Naive B cell (primary cell): Measurements from ENCODE around the gene ARF5. TPM values are rescaled to one million over a fixed set of nuclear protein-coding genes. Genes with fewer than 3 reads are reported as not detected.

ENCODE experiments used
- ATAC-seq, 2 donors: fragments of 150-1000 bp; cut with Tn5 transposase; 2 replicates each; pipeline ENCODE4 v1.10.0; 2021; ENCODE audit warnings: low read depth in 2 of 2, mild to moderate bottlenecking in 2 of 2, moderate library complexity in 2 of 2
- DNase-seq: peaks from one replicate; pipeline ENCODE4 v3.0.0; 2022
- H3K27ac Mint-ChIP-seq, 6 donors: one replicate each; pipeline ENCODE4 v1.8.0; 2020 to 2022; ENCODE audit warnings: mild to moderate bottlenecking in 6 of 6, mixed read lengths in 6 of 6, moderate library complexity in 5 of 6, inconsistent platforms in 2 of 6
- H3K27me3 Mint-ChIP-seq, 3 donors: one replicate each; pipeline ENCODE4 v1.8.0; 2021 to 2022; ENCODE audit warnings: mixed read lengths in 3 of 3, mild to moderate bottlenecking in 1 of 3
- H3K36me3 Mint-ChIP-seq, 2 donors: one replicate each; pipeline ENCODE4 v1.8.0; 2020 to 2022; ENCODE audit warnings: mixed read lengths in 2 of 2, inconsistent platforms in 1 of 2, mild to moderate bottlenecking in 1 of 2
- H3K4me1 Mint-ChIP-seq, 3 donors: one replicate each; pipeline ENCODE4 v1.8.0; 2020 to 2022; ENCODE audit warnings: mixed read lengths in 3 of 3, inconsistent platforms in 1 of 3, mild to moderate bottlenecking in 1 of 3, moderate library complexity in 1 of 3
- H3K4me3 Mint-ChIP-seq, 8 donors: one replicate each; pipeline ENCODE4 v1.8.0; 2020 to 2022; ENCODE audit warnings: mild to moderate bottlenecking in 8 of 8, mixed read lengths in 8 of 8, moderate library complexity in 8 of 8, inconsistent platforms in 2 of 8
- H3K9me3 Mint-ChIP-seq, 7 donors: one replicate each; pipeline ENCODE4 v1.8.0; 2020 to 2022; ENCODE audit warnings: mixed read lengths in 7 of 7, mild to moderate bottlenecking in 5 of 7, inconsistent platforms in 2 of 7, moderate library complexity in 1 of 7
- polyA plus RNA-seq, 6 donors: library from polyadenylated mRNA; unstranded; fragments of 300-500 nt; fragmentation: Illumina TruSeq; gene quantifications; one replicate each; pipeline ENCODE4 v1.2.3, GENCODE V29; 2021; ENCODE audit warnings: low read depth in 6 of 6

The ARF5 gene
- polyA plus RNA-seq, 6 donors from 2014 or later: 126 to 152 (median 146) TPM

DNA sequence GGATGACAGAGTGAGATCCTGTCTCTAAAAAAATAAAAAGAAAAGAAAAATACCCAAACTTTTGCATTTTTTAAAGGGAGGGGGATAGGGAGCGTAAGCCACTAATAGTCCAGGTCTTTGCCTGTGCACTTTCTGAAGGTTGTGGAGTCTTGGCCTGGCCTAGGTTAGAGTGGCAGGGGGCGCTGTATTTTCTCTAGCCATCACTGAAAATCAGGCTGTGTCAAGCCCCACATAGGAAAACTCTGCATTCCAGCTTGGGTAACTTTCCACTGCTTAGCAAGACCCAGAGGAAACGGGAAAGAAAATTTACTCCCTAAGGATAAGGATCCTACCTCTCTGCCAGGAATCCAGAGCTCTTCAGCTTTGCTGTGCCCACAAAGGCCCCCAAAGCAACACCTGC is 40.2 kb downstream of the ARF5 start:
- Mint-ChIP-seq H3K36me3 (no peaks in the 10 kb centered on the region), H3K4me3 (no peak overlapping the region), H3K4me1 (peaks cover 0 to 7% (median 5%) of the 10 kb centered on the region in 3 donors), H3K27me3 (peaks cover 27 to 50% (median 32%) of the 10 kb centered on the region in 3 donors), H3K9me3 (peaks cover 0 to 7% (median 0%) of the 10 kb centered on the region in 7 donors), H3K27ac (no peak overlapping the region)
- ATAC-seq (no peak), DNase-seq (no peak)

DNA sequence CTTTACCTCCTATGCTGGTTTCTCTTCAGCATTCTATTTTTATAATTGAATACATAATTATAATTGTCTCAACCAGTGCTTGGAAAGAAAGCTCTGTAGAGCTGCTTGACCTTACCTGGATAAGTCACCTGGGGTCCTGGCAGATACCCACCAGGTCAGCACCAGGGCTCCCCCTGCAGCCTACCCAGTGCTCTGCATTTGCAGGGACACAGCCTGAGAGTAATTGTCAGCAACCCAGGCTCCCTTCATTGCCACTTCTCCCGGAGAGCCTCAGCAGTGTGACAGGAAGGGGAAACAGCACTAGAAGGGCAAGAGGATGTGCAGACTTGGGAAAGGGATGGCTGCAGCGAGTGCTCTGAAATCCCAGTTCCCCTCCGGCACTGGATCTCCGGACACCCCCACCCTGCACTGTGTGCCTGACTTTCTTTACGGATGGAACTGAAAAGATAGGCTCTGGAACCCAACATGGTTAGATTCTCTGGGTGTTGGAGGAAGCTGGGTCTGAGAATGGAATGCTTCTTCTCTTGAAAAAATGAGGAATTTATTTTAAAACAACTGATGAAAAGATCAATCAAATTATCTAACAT is 41.1 kb downstream of the ARF5 start:
- peaks cover 29 to 59% (median 29%) of the 10 kb centered on the region in 3 donors for H3K27me3 Mint-ChIP-seq
- H3K36me3 Mint-ChIP-seq: no peaks in the 10 kb centered on the region
- H3K9me3 Mint-ChIP-seq: peaks cover 0 to 9% (median 0%) of the 10 kb centered on the region in 7 donors
- no peak overlapping the region for H3K27ac Mint-ChIP-seq
- H3K4me1 Mint-ChIP-seq: peaks cover 0 to 7% (median 5%) of the 10 kb centered on the region in 3 donors
- ATAC-seq: peak; percentile 42 to 60
- DNase-seq: peak; percentile 19
- H3K4me3 Mint-ChIP-seq: peak overlapping the region in 2 of 8 donors; percentile 30 to 37

DNA sequence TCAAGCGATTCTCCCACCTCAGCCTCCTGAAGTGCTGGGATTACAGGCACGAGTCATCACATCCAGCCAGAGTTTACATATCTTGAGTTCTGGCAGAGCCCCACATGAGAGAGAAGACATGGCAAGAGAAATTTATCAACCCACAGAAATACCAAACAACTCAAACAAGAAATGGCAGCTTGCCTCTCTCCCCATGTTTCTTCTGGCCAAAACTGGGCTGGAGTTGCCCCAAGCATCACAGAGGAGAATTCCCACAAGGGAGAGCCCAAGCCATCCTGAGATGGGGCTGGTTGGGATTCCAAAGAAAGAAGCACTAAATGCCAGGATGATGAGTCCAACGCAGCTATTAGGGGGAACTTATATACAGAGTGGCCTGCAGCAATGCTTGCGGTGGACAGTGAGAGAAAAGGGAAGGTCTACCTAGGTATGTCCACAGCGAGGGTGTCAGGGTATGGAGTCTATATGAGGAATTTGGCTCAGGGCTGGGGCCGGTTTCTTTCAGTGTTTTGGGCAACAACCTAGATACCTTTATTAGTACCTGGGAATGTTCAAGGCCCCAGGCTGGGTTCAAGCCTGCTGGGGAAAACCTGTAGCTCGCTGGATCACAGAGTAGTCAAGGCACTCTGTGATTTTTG is 44.2 kb downstream of the ARF5 start:
- DNase-seq (no peak), ATAC-seq (no peak)
- Mint-ChIP-seq H3K9me3 (peaks cover 0 to 9% (median 0%) of the 10 kb centered on the region in 7 donors), H3K36me3 (no peaks in the 10 kb centered on the region), H3K27me3 (peaks cover 33 to 64% (median 35%) of the 10 kb centered on the region in 3 donors), H3K4me1 (peaks cover 0 to 7% (median 5%) of the 10 kb centered on the region in 3 donors), H3K4me3 (no peak overlapping the region), H3K27ac (peak overlapping the region in 1 of 6 donors; percentile 64)

DNA sequence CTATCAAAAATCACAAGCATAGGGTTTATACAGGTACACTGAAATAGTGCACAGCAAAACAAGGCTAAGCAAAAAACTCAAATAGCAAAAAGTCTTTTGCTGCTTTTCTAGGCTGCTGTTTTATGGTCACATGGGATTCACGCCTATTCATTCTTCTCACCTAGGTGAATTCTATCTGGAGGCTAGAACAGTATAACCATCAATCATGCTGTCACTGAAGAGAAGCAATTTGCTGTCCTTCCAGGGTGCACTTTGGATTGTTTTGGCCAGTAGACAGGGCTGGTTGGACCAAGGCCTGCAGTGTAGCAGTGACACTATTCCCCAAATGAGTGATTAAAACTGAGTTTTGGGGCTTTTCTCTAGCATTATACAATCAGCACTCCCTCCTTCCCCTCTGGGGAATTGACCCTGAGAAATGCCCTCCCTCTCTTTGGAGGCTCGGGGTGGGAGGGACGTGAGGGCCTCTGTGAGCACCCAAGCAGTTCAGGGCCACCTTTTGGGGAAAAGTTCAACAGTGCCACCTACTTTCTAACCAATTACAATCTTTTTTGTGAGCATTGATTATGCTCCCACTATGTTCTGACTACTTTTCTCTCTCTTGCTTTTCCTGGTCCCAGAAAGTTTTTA is 47.6 kb downstream of the ARF5 start:
- no peak for ATAC-seq
- Mint-ChIP-seq H3K36me3 (no peaks in the 10 kb centered on the region), H3K9me3 (peaks cover 0 to 9% (median 0%) of the 10 kb centered on the region in 7 donors), H3K27me3 (peaks cover 43 to 74% (median 54%) of the 10 kb centered on the region in 3 donors), H3K4me1 (no peaks in the 10 kb centered on the region), H3K4me3 (no peak overlapping the region), H3K27ac (no peak overlapping the region)
- DNase-seq: no peak

DNA sequence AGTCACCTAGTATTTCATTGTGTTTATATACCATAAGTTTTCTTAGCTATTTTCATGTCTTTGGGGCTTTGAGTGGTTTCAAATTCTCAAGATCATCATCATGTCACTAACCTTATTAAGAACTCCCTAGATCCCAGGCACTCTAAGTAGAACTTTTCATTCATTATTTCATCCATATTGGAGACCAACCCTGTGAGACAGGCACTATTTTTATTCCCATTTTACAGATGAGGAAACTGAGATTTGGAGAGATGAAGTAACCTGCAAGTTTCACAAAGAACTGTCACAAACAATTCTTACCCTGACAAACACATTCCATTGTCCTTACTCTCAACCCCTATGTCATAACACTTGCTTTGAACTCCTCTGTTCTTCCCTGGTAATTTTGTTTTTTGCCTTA is 50.0 kb downstream of the ARF5 start:
- no peak for DNase-seq
- H3K4me3 Mint-ChIP-seq: no peak overlapping the region
- H3K9me3 Mint-ChIP-seq: peaks cover 0 to 9% (median 0%) of the 10 kb centered on the region in 7 donors
- H3K27ac Mint-ChIP-seq: no peak overlapping the region
- H3K4me1 Mint-ChIP-seq: no peaks in the 10 kb centered on the region
- H3K36me3 Mint-ChIP-seq: no peaks in the 10 kb centered on the region
- H3K27me3 Mint-ChIP-seq: peaks cover 44 to 60% (median 46%) of the 10 kb centered on the region in 3 donors
- ATAC-seq: no peak

Other genes with a start within 250 kb of the ARF5 start
- gene ZNF800, start 195.7 kb upstream of the ARF5 start, polyA plus RNA-seq: 10 to 100 TPM; 24.4 to 64.4 (median 58.4) TPM
- 10 to 100 TPM in 5 of 6 donors, 1 to 10 TPM in 1; 9.3 to 25.3 (median 15.9) TPM for gene GCC1, start 2.8 kb upstream of the ARF5 start, polyA plus RNA-seq
- under 1 TPM in 2 of 6 donors, not detected in 4; 0.52 to 0.71 TPM for gene FSCN3, start 5.3 kb downstream of the ARF5 start, polyA plus RNA-seq
- not detected for gene PAX4, start 29.7 kb downstream of the ARF5 start, polyA plus RNA-seq
- 10 to 100 TPM; 50.6 to 83.1 (median 74.2) TPM for gene SND1, start 63.8 kb downstream of the ARF5 start, polyA plus RNA-seq